Inflammatory macrophage treated with lipopolysaccharide for 1 hour (primary cell): ENCODE data around the gene XRCC1.
"Not testable (repeated sequence)": the region's sequence is repeated elsewhere in the genome, so short reads cannot be mapped to it uniquely, and the experiment has no call there.

Experiments used
- DNase-seq, 2 donors: peaks; one replicate each; pipeline ENCODE4 v3.0.0-alpha.2; 2020 to 2022

The XRCC1 gene

DNA sequence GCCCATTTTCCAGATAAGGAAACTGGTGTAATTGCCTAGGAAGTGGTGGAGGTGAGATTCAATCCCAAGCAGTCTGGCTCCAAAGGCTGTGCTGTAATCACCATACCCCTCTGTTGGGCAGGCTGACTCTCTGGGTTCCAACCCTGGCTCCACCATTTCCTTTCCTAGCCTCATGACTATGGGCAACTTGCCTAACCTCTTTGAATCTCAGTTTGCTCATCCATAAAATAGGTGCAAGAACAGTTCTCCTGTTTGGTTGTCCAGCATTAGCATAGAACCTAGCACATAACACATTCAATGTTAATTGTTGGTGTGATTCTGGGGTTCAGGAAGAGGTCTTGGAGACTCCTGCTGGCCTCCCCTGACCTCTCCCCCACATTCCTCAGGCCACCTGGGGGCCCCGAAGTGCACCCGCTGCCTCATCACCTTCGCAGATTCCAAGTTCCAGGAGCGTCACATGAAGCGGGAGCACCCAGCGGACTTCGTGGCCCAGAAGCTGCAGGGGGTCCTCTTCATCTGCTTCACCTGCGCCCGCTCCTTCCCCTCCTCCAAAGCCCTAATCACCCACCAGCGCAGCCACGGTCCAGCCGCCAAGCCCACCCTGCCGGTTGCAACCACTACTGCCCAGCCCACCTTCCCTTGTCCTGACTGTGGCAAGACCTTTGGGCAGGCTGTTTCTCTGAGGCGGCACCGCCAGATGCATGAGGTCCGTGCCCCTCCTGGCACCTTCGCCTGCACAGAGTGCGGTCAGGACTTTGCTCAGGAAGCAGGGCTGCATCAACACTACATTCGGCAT is 23.3 kb upstream of the XRCC1 start:
- no peak for DNase-seq

DNA sequence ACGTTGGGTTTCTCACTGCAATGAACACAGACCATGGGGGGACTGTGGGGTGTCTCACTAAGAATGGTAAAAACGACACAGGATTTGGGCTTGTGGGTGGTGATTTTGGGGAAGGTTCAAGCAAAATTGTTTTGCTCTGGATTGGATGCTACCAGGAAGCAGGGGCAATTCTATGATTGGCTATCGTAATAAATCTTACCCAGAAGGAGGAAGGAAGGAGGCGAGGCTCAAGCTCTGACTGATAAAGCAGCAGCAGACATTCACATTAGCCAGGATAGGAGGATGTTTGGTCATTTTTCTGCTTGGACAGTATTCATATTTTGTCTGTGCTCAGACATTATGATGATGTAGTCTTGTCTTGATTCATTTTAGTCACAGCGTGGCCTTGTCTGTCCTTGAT is 22.5 kb upstream of the XRCC1 start:
- DNase-seq, result peak in 1 of 2 donors; percentile 16

DNA sequence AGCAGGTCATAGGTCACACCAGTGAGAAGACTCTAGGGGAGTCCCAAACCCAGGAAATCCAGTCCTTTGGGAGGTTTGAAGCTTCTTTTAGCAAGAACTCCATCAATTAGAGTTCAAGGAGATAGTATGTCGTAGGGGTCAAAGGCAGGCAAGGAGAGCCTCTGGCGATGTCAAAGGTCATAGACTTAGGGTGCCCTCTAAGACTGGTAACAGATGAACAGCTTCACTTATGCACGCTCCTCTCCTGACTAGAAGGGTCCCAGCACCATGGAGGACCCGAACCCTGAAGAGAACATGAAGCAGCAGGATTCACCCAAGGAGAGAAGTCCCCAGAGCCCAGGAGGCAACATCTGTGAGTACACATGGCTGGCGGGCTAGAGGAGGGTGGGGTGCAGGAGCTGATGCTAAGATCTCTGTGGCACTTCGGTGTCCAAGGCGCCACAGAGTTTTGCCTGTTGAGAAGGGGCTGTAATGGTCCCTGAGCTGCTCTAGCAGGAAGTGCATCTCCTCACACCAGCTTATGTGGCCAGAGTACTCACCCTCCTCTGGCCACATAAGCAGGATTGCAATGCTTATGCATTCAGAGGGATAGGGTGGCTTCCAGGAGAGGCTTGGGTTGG is 21.6 kb upstream of the XRCC1 start:
- no peak for DNase-seq

DNA sequence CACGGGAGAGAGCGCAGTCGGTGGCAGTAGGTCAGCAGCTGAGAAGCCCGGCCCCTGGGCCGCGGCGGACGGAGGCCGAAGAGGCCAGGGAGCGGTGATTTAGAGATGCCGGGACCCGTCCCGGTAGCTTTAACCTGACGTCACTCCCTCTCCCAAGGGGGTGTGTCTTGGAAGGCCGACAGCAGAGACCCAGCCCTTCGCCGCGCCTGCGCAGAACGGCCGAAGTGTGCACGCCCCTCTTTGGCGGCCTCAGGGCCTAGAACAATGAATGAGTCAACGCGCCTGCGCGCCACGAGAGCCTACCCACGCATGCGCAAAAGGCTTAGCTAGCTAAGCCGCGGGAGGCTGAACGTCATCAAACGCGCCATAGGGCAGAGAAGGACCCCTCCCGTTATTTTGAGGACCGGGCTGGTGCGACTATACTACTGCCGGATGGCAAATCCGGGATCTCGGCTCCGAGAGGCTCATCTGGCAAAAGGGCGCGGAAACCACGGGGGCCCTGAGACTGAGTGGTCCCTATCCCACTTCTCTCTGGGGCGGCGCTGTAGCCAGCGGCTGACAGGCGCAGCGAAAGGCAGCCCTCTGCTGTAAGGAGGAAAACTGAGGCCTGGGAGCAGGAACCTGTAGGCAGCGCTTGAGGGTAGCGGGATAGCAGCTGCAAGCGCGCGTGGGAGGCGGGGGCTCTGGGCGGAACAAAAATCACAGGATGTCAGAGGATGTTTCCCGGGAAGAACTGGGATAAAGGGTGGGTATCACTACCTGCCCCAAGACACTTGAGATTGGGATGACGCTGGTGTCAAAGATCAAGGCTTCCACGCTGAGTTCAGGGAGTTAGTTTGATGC is 20.9 kb upstream of the XRCC1 start, which contains the start of the genes IRGQ and ZNF576:
IRGQ (minus strand) TSS at position 136 of the 843 bp plus-strand sequence. CDS start 796 bp downstream, outside the sequence.
ZNF576 (plus strand) TSS at position 597 of the 843 bp plus-strand sequence. CDS start 514 bp downstream, outside the sequence.
- DNase-seq, result peak; percentile 100

DNA sequence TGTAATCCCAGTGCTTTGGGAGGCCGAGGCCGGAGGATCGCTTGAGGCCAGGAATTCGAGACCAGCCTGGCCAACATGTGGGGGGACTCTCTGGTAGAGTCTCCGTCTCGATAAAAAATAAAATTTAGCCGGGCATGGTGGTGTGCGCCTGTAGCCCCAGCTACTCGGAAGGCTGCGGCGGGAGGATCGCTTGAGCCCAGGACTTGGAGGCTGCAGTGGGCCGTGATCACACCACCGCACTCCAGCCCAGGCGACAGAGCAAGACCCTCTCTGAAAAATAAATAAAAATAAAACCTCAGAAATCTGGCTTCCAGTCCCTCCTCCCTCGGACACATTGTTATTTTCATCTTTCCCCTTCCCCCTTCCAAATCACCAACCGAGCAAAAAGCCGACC is 20.3 kb upstream of the XRCC1 start:
- DNase-seq, result no peak

DNA sequence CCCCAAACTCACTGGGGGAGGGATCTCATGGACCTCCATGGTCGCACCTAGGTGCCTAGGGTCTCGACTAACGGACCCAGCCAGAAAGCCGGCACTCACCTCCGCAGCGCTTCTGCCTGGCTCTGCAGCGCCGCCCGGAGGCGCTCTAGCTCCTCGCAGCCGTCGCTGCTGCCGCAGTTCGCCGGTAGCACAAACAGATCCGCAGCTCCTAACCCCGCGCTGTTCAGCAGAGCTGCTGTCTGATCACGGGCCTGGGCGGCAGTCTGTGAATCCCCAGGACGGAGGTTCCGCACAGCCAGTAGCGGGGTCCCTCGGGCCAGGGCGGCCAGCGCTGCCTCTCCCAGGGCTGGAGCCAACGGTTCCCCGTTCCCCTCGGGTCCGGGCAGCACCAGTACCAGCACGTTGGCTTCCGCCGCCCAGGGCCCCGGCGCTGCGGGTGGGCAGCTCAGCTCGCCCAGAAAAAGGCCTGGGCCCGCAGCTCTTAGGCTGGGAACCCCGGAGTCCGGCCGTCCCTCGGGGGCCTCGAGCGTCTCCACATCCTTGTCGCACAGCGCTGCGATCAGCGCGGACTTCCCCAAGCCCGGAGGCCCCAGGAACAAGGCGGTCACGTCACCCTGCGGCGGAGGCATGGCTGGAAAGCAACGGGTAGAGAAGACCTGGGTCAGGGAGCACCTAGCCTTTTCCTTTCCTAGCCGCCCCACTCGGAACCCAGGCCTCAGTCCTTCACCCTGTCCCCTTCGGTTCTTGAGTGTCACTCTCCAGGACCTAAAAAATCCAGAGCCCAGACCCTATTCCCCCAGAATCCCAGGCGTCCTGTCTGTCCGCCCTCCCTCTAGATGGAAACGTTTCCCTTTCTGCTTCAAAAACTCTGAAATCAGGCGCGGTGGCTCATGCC is 19.6 kb upstream of the XRCC1 start:
- DNase-seq, result peak; percentile 72 to 77

DNA sequence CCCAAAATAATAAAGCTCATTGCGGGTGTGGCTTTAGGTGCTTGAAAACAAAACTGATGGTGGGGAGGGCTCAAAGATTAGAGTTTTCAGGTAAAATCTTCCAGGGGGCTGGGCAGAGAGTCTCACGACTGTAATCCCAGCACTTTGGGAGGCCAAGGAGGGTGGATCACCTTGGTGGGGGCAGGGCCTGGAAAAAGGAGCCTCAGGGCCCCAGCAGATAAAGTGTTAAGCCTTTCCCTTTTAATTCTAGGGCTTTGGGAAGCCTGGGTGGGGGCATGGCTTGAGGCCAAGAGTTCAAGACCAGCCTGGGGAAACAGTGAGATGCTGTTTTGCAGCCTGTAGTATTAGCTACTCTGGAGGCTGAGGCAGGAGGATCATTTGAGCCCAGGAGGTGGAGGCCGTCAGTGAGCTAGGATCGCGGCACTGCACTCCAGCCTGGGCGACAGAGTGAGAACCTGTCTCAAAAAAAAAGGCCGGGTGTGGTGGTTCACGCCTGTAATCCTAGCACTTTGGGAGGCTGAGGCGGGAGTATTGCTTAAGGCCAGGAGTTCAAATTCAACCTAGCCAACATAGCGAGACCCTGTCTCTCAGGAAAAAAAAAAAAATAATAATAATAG is 18.9 kb upstream of the XRCC1 start:
- DNase-seq, result no peak

DNA sequence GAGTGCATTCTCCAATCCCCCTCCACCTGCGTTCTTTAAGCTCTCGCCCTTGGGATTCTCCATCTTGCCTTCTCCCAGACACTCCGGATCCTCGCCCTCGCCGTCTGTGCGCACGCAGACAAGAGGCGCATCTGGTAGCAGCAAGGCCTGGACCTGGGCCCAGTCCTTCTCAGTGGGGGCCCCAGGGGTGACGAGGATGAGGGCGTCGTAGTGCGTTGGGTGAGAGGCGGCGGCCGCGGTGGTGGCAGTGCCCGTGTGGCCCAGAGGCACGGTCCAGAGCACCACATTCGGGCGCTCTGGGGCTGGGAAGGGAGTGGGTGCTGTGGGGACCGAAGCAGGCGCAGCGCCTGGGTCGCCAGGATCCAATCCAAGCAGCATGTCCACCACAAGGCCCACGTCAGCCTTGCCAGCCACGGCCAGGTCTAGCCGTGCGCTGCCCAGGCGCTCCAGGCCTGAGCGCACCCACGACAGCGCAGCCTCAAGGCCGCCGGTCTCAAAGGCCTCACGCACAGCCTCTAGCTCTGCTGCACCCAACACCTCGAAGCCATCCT is 17.5 kb upstream of the XRCC1 start:
- DNase-seq, result no peak

DNA sequence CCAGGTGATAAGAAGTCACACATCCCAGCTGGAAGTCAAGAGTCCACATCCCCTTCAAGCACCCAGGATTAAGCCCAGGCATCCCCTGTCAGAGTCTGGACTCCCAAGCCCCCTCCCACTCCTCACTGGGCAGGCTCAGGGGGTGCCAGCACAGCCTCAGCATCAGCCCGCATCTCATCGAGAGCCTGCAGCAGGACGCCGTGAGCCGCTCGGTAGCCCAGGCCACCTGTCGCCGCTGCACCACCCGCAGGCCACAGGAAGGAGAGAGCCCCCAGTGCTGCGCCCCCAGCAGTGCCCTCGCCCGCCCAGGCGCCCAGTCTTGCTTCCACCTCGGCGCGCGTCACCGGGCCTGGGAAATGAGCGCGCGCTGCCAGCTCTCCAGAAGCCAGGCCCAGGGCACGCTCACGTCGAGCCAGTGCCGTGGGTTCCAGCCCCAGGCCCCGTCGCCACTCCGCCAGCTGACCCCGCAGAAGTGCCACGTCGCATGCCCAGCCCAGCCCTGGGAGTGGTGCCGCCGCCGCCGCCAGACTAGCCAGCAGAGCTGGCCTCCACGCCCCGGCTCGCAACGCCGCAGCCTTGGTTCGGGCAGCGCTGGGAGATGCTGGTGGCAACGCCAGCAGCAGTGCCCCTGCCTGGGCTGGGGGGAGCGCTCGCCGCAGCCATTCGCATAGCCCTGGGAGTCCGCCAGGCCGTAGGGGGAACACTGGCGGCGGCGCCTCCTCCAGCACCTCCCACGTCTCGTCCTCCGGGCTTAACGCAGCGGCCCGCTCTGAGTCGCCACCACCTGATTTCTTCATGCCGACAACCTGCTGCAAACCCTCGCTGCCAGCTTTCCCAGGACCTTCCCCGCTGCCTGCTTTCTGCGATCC is 16.8 kb upstream of the XRCC1 start:
- DNase-seq, result no peak

DNA sequence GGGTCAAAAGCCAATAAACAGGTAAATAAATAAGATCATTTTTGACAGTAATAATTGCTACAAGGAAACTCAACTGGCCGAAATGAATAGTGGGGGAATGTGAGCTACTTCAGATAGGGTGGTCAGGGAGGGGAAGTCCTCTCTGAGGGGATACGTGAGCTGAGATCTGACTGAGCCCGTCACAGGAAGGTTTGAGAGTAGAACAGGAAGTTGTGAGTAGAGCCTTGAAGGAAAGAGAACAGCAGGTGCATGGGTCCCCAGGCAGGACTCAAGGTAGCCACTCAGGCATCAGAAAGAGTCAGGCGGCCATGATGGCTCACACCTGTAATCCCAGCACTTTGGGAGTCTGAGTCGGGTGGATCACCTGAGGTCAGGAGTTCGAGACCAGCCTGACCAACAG is 14.4 kb upstream of the XRCC1 start:
- no peak for DNase-seq

DNA sequence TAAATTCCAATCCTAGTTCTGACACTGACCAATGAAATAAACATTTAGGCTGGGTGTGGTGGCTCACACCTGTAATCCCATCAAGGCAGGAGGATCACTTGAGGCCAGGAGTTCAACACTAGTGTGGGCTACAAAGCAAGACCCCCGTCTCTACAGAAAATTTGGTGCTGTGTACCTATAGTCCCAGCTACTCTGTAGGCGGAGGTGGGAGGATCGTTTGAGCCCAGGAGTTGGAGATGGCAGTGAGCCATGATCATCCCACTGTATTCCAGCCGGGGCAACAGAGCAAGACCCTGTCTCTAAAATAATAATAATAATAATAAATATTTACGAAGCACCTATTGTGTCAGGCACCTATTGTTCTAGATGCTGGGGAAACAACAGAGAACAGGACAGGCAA is 13.9 kb upstream of the XRCC1 start:
- no peak for DNase-seq

DNA sequence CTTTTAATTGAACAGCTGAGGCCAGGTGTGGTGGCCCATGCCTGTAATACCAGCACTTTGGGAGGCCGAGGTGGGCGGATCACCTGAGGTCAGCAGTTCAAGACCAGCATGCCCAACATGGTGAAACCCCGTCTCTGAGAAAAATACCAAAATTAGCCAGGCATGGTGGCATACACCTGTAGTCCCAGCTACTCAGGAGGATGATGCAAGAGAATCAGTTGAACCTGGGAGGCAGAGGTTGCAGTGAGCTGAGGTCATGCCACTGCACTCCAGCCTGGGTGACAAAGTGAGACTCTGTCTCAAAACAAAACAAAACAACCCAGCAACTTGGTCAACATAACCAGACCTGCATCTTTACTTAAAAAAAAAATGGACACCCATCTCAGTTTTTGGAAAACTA is 11.7 kb upstream of the XRCC1 start:
- not testable (repeated sequence) for DNase-seq

DNA sequence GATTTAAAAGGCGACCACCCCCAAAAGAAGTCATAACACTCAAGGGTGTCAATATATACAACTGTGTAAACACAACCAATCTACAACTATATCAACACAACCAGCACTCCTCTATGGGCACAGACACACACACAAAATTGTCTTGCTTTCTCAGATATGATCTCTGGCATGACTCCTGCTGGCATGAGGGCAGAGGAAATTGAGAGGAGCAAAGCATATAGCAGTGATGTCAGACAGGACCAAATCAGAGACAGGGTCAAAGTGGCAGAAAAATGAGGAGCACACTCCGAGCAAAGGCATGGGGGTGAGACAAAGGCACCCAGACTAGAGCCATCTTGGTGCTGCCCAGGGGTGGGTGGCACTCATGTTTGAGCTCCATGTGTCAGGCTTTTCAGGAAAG is 11.0 kb upstream of the XRCC1 start:
- no peak for DNase-seq

DNA sequence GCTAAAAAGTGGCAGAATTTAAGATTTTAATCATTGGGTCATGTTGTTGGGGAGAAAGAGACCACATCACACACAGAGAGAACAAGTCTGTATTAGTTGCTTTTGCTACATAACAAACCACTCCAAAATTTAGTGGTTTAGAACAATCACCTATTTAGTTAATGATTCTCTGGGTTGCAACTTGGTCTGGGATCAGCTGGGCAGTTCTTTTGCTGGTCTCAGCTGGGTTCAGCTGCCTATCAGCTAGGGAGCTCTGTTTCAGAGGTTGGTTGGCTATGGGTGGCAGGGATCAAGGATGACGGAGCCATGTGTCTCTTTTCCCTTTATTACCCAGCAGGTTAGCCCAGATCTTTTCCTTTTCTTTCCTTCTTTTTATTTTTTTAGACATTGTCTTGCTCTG is 9.2 kb upstream of the XRCC1 start:
- DNase-seq, result no peak

DNA sequence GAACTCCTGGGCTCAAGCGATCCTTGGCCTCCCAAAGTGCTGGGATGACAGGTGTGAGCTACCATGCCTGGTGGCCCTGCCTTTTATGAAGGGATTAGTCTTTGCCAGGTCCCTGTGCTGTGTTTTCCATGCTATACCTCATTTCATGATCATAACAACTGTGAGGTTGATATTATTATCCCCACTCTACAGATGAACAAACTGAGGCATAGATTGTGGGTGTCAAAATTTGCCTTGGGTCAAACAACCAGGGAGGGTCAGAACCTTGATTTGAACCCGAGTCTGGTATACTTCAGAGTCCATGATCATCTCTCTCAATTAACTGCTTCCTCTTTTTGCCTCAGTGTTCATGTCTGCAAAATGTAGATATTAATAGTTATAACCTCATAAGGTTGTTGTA is 7.2 kb upstream of the XRCC1 start:
- no peak for DNase-seq

DNA sequence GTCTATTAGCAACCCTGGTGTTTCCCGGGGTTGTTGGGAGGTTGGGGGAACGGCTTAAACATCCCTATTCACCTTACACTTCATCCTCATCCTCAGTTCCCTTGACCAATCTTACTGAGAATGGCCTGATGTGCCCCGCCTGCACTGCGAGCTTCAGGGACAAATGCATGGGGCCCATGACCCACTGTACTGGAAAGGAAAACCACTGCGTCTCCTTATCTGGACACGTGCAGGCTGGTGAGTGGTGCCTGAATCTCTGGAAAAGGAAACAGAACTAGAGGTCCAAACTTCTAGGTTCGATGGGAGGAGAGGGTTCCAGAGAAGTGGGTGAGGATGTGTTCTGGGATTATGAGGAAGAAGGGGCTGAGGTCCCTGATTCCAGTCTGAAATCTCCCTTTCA is 6.1 kb upstream of the XRCC1 start:
- DNase-seq, result no peak

DNA sequence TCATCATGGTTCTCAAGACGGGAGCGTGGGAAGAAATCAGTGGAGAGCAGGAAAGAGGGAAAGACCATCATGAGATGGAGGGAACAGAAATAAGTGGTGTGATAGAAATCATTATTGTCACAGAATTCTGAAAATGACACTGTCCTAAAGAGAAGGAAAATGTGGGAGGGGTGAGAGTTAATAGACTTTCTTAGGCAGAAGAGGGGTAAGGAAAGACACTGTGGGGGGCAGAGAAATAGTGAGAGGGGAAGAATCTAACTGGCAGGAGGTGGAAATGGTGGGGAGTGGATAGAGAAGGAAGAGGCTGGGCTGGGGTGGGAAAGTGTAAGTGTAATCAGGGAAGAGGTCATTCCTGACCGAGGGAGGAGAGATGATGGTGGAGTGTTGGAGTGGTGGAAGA is 3.5 kb upstream of the XRCC1 start:
- no peak for DNase-seq

DNA sequence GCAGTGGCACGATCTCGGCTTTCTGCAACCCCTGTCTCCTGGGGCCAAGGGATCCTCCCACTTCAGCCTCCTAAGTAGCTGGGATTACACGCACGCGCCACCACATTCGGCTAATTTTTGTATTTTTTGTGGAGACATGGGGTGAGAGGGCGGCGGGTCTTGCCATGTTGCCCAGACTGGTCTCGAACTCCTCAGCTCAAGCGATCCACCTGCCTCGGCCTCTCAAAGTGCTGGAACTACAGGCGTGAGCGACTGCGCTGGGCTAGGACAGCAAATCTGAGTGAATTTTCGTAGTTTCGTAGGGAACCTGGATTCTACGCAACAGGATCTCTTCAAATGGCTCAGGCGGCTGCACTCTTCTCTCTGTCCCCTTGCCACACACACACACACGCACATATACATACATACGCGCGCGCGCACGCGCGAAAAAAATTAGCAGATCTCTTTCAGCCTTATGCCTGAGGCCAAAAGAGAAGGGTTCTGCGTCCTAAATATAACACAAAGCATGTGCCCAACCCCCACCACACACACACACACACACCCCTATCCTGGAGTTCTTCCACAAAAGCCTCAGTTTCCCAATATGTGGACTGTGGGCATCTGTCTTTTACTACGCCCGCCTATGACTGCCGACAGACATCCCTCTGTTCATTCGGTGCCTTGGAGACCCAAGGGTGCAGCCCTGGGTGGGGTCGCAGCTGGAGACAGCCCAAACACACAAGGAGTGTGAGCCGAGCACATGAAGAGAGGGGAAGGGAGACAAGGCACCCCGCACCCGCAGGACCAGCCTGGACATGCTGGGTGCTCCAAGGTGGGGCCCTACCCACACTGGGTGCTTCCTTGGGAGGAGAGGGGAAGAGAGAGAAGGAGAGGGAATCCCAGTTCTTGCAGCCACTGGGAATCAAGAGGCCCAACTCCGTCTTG is 890 bp upstream of the XRCC1 start:
- DNase-seq, result no peak

DNA sequence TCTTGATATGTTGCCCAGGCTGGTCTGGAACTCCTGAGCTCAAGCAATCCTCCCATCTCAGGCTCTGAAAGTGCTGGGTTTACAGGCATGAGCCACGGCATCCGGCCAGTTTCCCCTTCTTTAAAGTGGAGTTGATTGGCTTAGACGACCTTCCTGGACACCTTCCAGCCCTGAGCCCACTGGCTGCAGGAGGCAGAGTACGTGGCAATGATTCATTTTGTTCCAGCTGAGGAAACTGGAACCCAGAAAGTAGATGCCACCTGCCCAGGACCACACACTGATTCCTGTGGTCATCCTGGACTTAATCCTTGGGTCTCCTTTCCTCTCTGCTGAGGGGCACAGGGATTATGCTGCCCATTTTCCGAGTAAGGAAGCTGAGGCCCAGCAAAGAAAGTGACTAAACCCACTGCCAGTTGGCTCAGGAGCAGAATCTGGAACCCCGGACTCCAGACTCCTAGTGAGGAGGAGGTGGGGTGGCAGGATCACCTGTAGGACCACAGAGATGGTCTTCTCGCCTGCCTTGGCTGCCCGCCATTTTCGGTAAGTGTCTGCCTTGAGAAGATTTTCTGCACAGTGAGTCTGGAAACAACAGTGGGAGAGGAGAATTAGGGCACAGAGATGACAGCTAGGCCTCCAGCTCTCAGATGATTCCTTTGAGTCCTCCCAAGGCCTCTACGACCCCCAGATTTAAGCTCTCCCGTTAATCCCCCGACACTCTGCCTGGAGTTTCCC is 737 bp downstream of the XRCC1 start:
- no peak for DNase-seq
